Pancreas (tissue), 10 donors: ENCODE data around the gene INO80D. TPM values are rescaled to one million over a fixed set of nuclear protein-coding genes. Genes with fewer than 3 reads are reported as not detected.

Experiments used
- ATAC-seq, 4 donors: fragments of 200-7000 bp; cut with Tn5 transposase; one replicate each; pipeline versions ENCODE4 v1.8.0 to v1.9.1; 2020; ENCODE audit warnings: mild to moderate bottlenecking in 4 of 4, moderate library complexity in 4 of 4
- DNase-seq, 6 donors: peaks; one replicate each; pipeline ENCODE4 v3.0.0-alpha.2; 2020
- FAIRE-seq: peaks from 2 replicates; lab custom pipeline; 2012; peaks lifted over from hg19 to GRCh38; lab: Jason Lieb, UNC
- H3K27ac ChIP-seq, 4 donors: fragments of 200-600 bp; sonication (generic); 1 replicate in 3 of 4; 2 replicates in 1 of 4; pipeline versions ENCODE4 v1.5.0 to v1.8.0; 2020
- H3K27me3 ChIP-seq, 4 donors: fragments of 200-600 bp; one replicate each; pipeline ENCODE4 v1.8.0; 2021
- H3K36me3 ChIP-seq, 3 donors: fragments of 200-600 bp; sonication (generic) in 1 of 3; one replicate each; pipeline versions ENCODE4 v1.5.0 to v1.8.0; 2020 to 2021
- H3K4me1 ChIP-seq, 3 donors: fragments of 200-600 bp; one replicate each; pipeline ENCODE4 v1.8.0; 2021
- H3K4me3 ChIP-seq, 4 donors: fragments of 200-600 bp; sonication (generic) in 2 of 4; one replicate each; pipeline versions ENCODE4 v1.5.0 to v1.8.0; 2020 to 2021
- H3K9me3 ChIP-seq, 4 donors: fragments of 200-600 bp; one replicate each; pipeline ENCODE4 v1.8.0; 2021
- CTCF ChIP-seq, 4 donors: fragments of 200-600 bp; sonication (generic) in 3 of 4; IDR thresholded peaks; one replicate each; pipeline versions ENCODE4 v1.5.0 to v1.8.0; 2021; ENCODE audit warnings: antibody characterized with exemption in 4 of 4
- WGBS, 2 donors: extraction: QIAGEN DNeasy Blood & Tissue Kit; methylation state at CpG; one replicate each; pipeline ENCODE4 v1.1.7; 2013; 5-methylcytosine and 5-hydroxymethylcytosine counted together
- intact Hi-C, 3 donors: fragments of 100-400 bp; cut with DNase I; formaldehyde crosslinking; loops; one replicate each; pipeline versions ENCODE4 v1.11.1 to v1.14.2; 2022
- polyA plus RNA-seq, 2 donors: library from polyadenylated mRNA; stranded (reverse); fragments of 200-250 nt; gene quantifications; one replicate each; pipeline ENCODE4 v1.2.3, GENCODE V29; 2013
- total RNA-seq, 6 donors: library from RNA; stranded (reverse); fragmentation: NEBNext Ultra II Directional in 4 of 6; extraction: Animal tissue kit (Norgen Biotek cat#: 25700) in 4 of 6; gene quantifications; one replicate each; pipeline versions ENCODE4 v1.2.1 to v1.2.4, GENCODE V29; 2021 to 2023
- donor health status: healthy with polysubstance abuse.
- donor health status: DM: no; HTN: no; CAD: no; lungs with moderate emphysema.
- donor health status: DM: no; HTN: no; CAD: no.
- donor health status: control.
- donor health status: control.
- donor health status: Bipolar disorder and iron deficiency.
- donor health status: DM: yes; HTN: yes; CAD: no.
- donor health status: DM: no; HTN: no; CAD: no.
- donor health status: DM: no; HTN: no; CAD: no.
- donor health status: DM: yes; HTN: yes; CAD: no.

Gene INO80D
- total and polyA plus RNA-seq, 8 donors, result 2.7 to 15.0 (median 9.9) TPM

GRCh38 chr2:205957452-205958154, 128.4 kb downstream of the INO80D start:
- Histone ChIP-seq H3K4me1 (no peaks in the 10 kb centered on the region), H3K9me3 (no peaks in the 10 kb centered on the region), H3K27me3 (no peaks in the 10 kb centered on the region), H3K27ac (no peak overlapping the region), H3K4me3 (no peak overlapping the region), H3K36me3 (no peaks in the 10 kb centered on the region)
- FAIRE-seq (no peak), ATAC-seq (no peak), DNase-seq (no peak)
- WGBS, 2 donors, result 73 to 81% methylated on average over 11 of the region's 11 CpGs
- no peak for TF ChIP-seq CTCF (IDR thresholded peaks at IDR 0.05)
- intact Hi-C loops, result no loop called here

- no peaks in the 10 kb centered on the region for H3K9me3 ChIP-seq
- 59 to 64% methylated on average over 5 of the region's 5 CpGs for WGBS, 2 donors
- H3K4me3 ChIP-seq, result no peak overlapping the region
- no peak overlapping the region for H3K27ac ChIP-seq
- H3K36me3 ChIP-seq, result no peaks in the 10 kb centered on the region
- ATAC-seq (no peak), FAIRE-seq (no peak), DNase-seq (no peak)
- TF ChIP-seq CTCF (IDR thresholded peaks at IDR 0.05), result no peak
- no peaks in the 10 kb centered on the region for H3K27me3 ChIP-seq
- no peaks in the 10 kb centered on the region for H3K4me1 ChIP-seq
- intact Hi-C loops, result no loop called here
Observed at GRCh38 chr2:205954707-205955106, 131.3 kb downstream of the INO80D start.

- WGBS, 2 donors, result 89 to 94% methylated on average over 2 of the region's 2 CpGs
- DNase-seq (no peak), ATAC-seq (no peak), FAIRE-seq (no peak)
- intact Hi-C loops, result no loop called here
- Histone ChIP-seq H3K4me1 (no peaks in the 10 kb centered on the region), H3K36me3 (no peaks in the 10 kb centered on the region), H3K27ac (no peak overlapping the region), H3K27me3 (no peaks in the 10 kb centered on the region), H3K4me3 (no peak overlapping the region), H3K9me3 (no peaks in the 10 kb centered on the region)
- TF ChIP-seq CTCF (IDR thresholded peaks at IDR 0.05), result no peak
Observed at GRCh38 chr2:205952282-205952681, 133.7 kb downstream of the INO80D start.

GRCh38 chr2:205948883-205949282, 137.1 kb downstream of the INO80D start:
- Histone ChIP-seq H3K27ac (no peak overlapping the region), H3K4me3 (no peak overlapping the region), H3K9me3 (no peaks in the 10 kb centered on the region), H3K27me3 (no peaks in the 10 kb centered on the region), H3K4me1 (no peaks in the 10 kb centered on the region), H3K36me3 (no peaks in the 10 kb centered on the region)
- ATAC-seq (no peak), FAIRE-seq (no peak), DNase-seq (no peak)
- WGBS, 2 donors, result 67% methylated on average over 7 of the region's 7 CpGs
- intact Hi-C loops, result loop anchor here in 1 of 3 donors (10.0 kb wide), 1 partner anchor 174 kb away; no protein-coding TSS in a partner anchor
- no peak for TF ChIP-seq CTCF (IDR thresholded peaks at IDR 0.05)

- intact Hi-C loops, result loop anchor here in 1 of 3 donors (10.0 kb wide), 1 partner anchor 174 kb away; no protein-coding TSS in a partner anchor
- H3K27ac ChIP-seq, result no peak overlapping the region
Observed at GRCh38 chr2:205948496-205948837, 137.5 kb downstream of the INO80D start.

More at GRCh38 chr2:205948496-205948837, 137.5 kb downstream of the INO80D start:
- DNase-seq, result no peak
- Histone ChIP-seq H3K4me1 (no peaks in the 10 kb centered on the region), H3K36me3 (no peaks in the 10 kb centered on the region), H3K9me3 (no peaks in the 10 kb centered on the region), H3K4me3 (no peak overlapping the region), H3K27me3 (no peaks in the 10 kb centered on the region)
- FAIRE-seq, result no peak
- ATAC-seq, result no peak
- no peak for TF ChIP-seq CTCF (IDR thresholded peaks at IDR 0.05)
- 75 to 97% methylated on average over 5 of the region's 5 CpGs for WGBS, 2 donors
